DOHH2 (cell line): ENCODE measurements around the gene FBRSL1.

Source experiments
- H3F3A ChIP-seq: fragments of 200-600 bp; sonication (generic), shearing (Covaris generic); 2 replicates; pipeline ENCODE4 v1.6.0; 2016; ENCODE audit warnings: antibody characterized with exemption, mild to moderate bottlenecking; ENCODE audit not compliant: control insufficient read depth, insufficient read depth
- H3K27ac ChIP-seq: fragments of 200-600 bp; sonication (generic); 2 replicates; pipeline ENCODE4 v1.5.1; 2014; ENCODE audit warnings: low read depth, mild to moderate bottlenecking, low read length, moderate library complexity
- H3K27me3 ChIP-seq: fragments of 200-600 bp; sonication (generic); 2 replicates; pipeline ENCODE4 v1.6.1; 2014; ENCODE audit warnings: mild to moderate bottlenecking, low read length, mixed read lengths; ENCODE audit not compliant: control insufficient read depth
- H3K36me3 ChIP-seq: fragments of 200-600 bp; sonication (generic); 2 replicates; pipeline ENCODE4 v1.6.1; 2014; ENCODE audit warnings: mild to moderate bottlenecking, low read length, moderate library complexity, mixed read lengths; ENCODE audit not compliant: control insufficient read depth
- H3K4me1 ChIP-seq: fragments of 200-600 bp; sonication (generic); 2 replicates; pipeline ENCODE4 v1.6.1; 2014; ENCODE audit warnings: mild to moderate bottlenecking, low read length, mixed read lengths; ENCODE audit not compliant: control insufficient read depth
- H3K4me2 ChIP-seq: fragments of 200-600 bp; sonication (generic); 2 replicates; pipeline ENCODE4 v1.6.0; 2014; ENCODE audit warnings: mild to moderate bottlenecking, low read length, moderate library complexity
- H3K4me3 ChIP-seq: fragments of 200-600 bp; sonication (generic); 2 replicates; pipeline ENCODE4 v1.5.1; 2014; ENCODE audit warnings: mild to moderate bottlenecking, low read length, mixed read lengths
- H3K79me2 ChIP-seq: fragments of 200-600 bp; sonication (generic); 2 replicates; pipeline ENCODE4 v1.6.1; 2014; ENCODE audit warnings: mild to moderate bottlenecking, low read length, mixed read lengths; ENCODE audit not compliant: control insufficient read depth
- H3K9me2 ChIP-seq: fragments of 200-600 bp; sonication (generic); replicated peaks from 2 replicates; pipeline ENCODE4 v1.6.1; 2014; ENCODE audit warnings: mild to moderate bottlenecking, low read length, mixed read lengths; ENCODE audit not compliant: control insufficient read depth
- H3K9me3 ChIP-seq: fragments of 200-600 bp; sonication (generic); 2 replicates; pipeline ENCODE4 v1.6.1; 2014; ENCODE audit warnings: antibody characterized with exemption, low read length, mixed read lengths; ENCODE audit not compliant: control insufficient read depth, insufficient read depth
- H4K20me1 ChIP-seq: fragments of 200-600 bp; sonication (generic); 2 replicates; pipeline ENCODE4 v1.6.0; 2014; ENCODE audit warnings: low read depth, mild to moderate bottlenecking, antibody characterized with exemption, low read length, moderate library complexity; ENCODE audit not compliant: control insufficient read depth, insufficient read depth
- EZH2phosphoT487 ChIP-seq: fragments of 200-600 bp; sonication (generic); IDR thresholded peaks from 2 replicates; pipeline ENCODE4 v1.6.1; 2017; ENCODE audit warnings: borderline replicate concordance, mild to moderate bottlenecking, antibody characterized with exemption, low read length, moderate library complexity, mixed read lengths
- TF ChIP-seq, protein P1 (sequence below): fragments of 200-600 bp; sonication (generic); IDR thresholded peaks from one replicate; pipeline ENCODE4 v1.5.1; 2014; ENCODE audit warnings: antibody characterized with exemption, mild to moderate bottlenecking, low read depth, low read length; ENCODE audit not compliant: poor library complexity, severe bottlenecking

FBRSL1 gene

GRCh38 chr12:132544498-132544897, 54.5 kb downstream of the FBRSL1 start:
- Histone ChIP-seq H4K20me1 (no peaks in the 10 kb centered on the region), H3K9me2 (no peaks in the 10 kb centered on the region), H3F3A (no peaks in the 10 kb centered on the region), H3K9me3 (no peaks in the 10 kb centered on the region), H3K4me1 (no peaks in the 10 kb centered on the region; the same call in 1 of the 2 replicates), H3K79me2 (no peaks in the 10 kb centered on the region), H3K27me3 (no peaks in the 10 kb centered on the region), H3K4me3 (no peak overlapping the region), H3K36me3 (no peaks in the 10 kb centered on the region), H3K4me2 (no peak overlapping the region), H3K27ac (no peak overlapping the region)
- no peak for TF ChIP-seq EZH2phosphoT487
- TF ChIP-seq, protein P1, sequence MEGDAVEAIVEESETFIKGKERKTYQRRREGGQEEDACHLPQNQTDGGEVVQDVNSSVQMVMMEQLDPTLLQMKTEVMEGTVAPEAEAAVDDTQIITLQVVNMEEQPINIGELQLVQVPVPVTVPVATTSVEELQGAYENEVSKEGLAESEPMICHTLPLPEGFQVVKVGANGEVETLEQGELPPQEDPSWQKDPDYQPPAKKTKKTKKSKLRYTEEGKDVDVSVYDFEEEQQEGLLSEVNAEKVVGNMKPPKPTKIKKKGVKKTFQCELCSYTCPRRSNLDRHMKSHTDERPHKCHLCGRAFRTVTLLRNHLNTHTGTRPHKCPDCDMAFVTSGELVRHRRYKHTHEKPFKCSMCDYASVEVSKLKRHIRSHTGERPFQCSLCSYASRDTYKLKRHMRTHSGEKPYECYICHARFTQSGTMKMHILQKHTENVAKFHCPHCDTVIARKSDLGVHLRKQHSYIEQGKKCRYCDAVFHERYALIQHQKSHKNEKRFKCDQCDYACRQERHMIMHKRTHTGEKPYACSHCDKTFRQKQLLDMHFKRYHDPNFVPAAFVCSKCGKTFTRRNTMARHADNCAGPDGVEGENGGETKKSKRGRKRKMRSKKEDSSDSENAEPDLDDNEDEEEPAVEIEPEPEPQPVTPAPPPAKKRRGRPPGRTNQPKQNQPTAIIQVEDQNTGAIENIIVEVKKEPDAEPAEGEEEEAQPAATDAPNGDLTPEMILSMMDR = no peak

DNA sequence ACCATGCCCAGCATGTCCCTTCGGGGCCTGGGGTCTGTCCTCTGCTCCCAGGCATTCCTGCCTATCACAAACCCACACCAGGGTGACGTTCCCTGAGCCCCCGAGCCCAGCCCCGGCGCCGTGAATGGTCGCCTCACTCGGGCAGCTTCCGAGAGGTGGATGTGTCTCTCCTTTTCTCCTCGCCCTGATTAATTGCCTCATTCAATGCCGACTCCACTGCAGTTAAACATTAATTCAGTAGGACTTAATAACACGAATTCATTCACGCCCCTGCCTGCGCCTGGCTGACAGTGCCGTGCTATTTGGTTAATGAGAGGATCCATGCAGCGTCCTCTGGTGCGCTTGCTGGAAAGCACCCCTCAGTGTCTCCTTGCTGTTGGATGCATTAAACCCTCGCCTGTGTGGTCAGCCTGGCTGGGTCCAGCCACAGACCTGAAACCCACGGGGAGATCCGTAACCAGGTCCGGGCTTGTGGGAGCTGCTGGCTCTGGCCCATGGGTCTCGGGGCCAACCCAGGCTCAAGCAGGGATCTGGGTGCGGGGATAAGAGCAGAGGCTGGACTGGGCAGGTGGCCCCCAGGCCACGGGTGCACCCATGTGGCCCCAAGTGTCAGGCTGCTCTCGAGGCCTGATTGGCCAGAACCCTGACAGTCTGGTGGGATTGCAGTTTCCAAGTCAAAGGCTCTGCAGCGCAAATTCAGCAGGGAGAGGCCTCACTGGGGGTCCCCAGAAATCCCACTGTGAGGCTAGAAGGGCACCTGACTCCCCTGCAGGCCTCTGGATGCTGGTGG, 55.4 kb downstream of the FBRSL1 start:
- H3K27ac ChIP-seq = no peak overlapping the region
- no peaks in the 10 kb centered on the region for H3K9me2 ChIP-seq
- no peaks in the 10 kb centered on the region; the same call in 1 of the 2 replicates for H3K4me1 ChIP-seq
- TF ChIP-seq, protein P1 = no peak
- no peak for TF ChIP-seq EZH2phosphoT487
- H3K27me3 ChIP-seq = no peaks in the 10 kb centered on the region
- H3K36me3 ChIP-seq = no peaks in the 10 kb centered on the region
- no peak overlapping the region for H3K4me2 ChIP-seq
- H3F3A ChIP-seq = no peaks in the 10 kb centered on the region
- no peaks in the 10 kb centered on the region for H3K79me2 ChIP-seq
- H3K4me3 ChIP-seq = no peak overlapping the region
- H4K20me1 ChIP-seq = no peaks in the 10 kb centered on the region
- H3K9me3 ChIP-seq = no peaks in the 10 kb centered on the region

GRCh38 chr12:132545955-132546354, 56.0 kb downstream of the FBRSL1 start:
- Histone ChIP-seq H3K9me3 (no peaks in the 10 kb centered on the region), H3K9me2 (no peaks in the 10 kb centered on the region), H3K36me3 (no peaks in the 10 kb centered on the region), H3K27ac (no peak overlapping the region), H3F3A (no peaks in the 10 kb centered on the region), H3K4me3 (no peak overlapping the region), H3K4me2 (no peak overlapping the region), H4K20me1 (no peaks in the 10 kb centered on the region), H3K79me2 (no peaks in the 10 kb centered on the region), H3K4me1 (no peaks in the 10 kb centered on the region; the same call in 1 of the 2 replicates), H3K27me3 (no peaks in the 10 kb centered on the region)
- TF ChIP-seq, protein P1 = no peak
- TF ChIP-seq EZH2phosphoT487 = no peak
